AG04449 (cell line): Measurements from ENCODE around the gene PBOV1.

ENCODE experiments used
- CTCF ChIA-PET: fragments of 350-600 bp; formaldehyde crosslinking; extraction: SDS; loops from one replicate; lab custom pipeline; 2021; ENCODE audit warnings: antibody characterized with exemption; lab: Yijun Ruan, JAX
- POLR2A ChIA-PET: fragments of 400-600, 350-600 bp; formaldehyde crosslinking; extraction: SDS; loops from one replicate; lab custom pipeline; 2020; ENCODE audit warnings: antibody characterized with exemption, inconsistent platforms; lab: Yijun Ruan, JAX
- DNase-seq: peaks from one replicate; pipeline ENCODE4 v3.0.0-alpha.2; 2010; ENCODE audit warnings: low read depth, low spot score
- H3K4me3 ChIP-seq: 2 replicates; pipeline ENCODE4 v1.5.1; 2011; ENCODE audit warnings: low read depth, mild to moderate bottlenecking, control low read depth, low read length
- TF ChIP-seq, protein P1 (sequence below): IDR thresholded peaks from one replicate; pipeline ENCODE4 v1.5.1; 2011; ENCODE audit warnings: mild to moderate bottlenecking, moderate library complexity, low read length, control low read depth, inconsistent platforms; ENCODE audit not compliant: insufficient read depth; ENCODE audit errors: missing control alignments

PBOV1 gene

DNA sequence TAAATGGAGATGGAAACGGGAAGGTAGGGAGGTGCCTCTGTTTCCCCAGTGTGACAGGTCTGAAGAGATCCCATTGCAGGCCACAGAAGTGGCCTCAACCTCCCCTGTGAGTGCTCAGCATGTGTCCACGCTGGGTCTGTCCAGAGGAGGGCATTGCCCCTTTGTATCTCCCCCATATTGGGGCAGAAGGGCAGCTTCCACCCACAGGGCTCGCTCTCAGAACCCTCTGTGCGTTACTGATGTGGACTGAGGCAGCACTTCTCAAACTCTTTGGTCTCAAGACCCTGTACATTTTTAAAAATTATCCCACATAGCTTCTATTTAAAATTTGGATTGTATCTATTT is 34.5 kb downstream of the PBOV1 start:
- POLR2A ChIA-PET, result no interaction called here
- CTCF ChIA-PET, result interaction anchor here (1.6 kb wide), 1 partner anchor 509 kb away, joined by 3 read pairs; no protein-coding TSS in a partner anchor
- H3K4me3 ChIP-seq, result no peak overlapping the region
- DNase-seq, result no peak
- TF ChIP-seq, protein P1, sequence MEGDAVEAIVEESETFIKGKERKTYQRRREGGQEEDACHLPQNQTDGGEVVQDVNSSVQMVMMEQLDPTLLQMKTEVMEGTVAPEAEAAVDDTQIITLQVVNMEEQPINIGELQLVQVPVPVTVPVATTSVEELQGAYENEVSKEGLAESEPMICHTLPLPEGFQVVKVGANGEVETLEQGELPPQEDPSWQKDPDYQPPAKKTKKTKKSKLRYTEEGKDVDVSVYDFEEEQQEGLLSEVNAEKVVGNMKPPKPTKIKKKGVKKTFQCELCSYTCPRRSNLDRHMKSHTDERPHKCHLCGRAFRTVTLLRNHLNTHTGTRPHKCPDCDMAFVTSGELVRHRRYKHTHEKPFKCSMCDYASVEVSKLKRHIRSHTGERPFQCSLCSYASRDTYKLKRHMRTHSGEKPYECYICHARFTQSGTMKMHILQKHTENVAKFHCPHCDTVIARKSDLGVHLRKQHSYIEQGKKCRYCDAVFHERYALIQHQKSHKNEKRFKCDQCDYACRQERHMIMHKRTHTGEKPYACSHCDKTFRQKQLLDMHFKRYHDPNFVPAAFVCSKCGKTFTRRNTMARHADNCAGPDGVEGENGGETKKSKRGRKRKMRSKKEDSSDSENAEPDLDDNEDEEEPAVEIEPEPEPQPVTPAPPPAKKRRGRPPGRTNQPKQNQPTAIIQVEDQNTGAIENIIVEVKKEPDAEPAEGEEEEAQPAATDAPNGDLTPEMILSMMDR, result no peak

DNA sequence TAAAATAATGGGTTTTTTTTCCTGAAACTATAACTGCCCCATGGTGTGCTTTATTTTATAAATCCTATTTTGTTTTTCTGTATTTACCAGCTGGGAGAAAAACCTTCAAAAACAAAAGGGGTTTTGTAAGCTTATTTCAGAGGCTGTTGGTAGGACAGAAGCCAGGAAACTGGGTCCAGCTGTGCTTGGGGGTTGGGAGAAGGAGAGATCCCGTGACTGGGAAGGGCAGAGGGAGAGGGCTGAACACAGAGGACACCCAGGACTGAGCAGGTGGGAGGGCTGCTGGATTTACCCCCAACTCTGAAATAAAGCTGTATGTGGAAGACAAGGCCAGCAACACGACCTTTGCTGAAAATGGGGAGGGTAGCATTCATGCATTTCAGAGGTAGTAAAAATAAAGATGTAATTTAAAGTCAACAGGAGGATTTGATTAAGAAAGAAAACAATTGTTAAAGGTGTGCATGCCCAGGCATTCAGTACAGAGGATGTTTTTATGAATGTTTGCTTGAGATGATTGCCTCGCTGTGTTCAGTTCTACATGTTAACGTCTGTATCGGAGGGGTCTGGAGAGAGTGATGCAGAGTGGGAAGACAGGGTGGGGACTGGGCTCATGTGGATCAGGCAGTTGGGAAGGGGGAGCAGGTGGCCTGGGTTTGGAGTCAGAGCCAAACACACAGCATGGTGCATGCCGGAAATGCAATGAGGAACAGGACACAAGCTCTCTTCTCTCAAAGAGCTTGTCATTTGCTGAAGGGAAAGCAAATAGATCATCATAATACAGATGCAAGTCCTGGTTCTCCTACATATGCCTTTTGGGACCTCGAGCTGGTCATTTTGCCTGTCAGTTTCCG is 35.1 kb downstream of the PBOV1 start:
- POLR2A ChIA-PET, result no interaction called here
- CTCF ChIA-PET, result no interaction called here
- no peak overlapping the region for H3K4me3 ChIP-seq
- no peak for DNase-seq
- TF ChIP-seq, protein P1, result no peak

DNA sequence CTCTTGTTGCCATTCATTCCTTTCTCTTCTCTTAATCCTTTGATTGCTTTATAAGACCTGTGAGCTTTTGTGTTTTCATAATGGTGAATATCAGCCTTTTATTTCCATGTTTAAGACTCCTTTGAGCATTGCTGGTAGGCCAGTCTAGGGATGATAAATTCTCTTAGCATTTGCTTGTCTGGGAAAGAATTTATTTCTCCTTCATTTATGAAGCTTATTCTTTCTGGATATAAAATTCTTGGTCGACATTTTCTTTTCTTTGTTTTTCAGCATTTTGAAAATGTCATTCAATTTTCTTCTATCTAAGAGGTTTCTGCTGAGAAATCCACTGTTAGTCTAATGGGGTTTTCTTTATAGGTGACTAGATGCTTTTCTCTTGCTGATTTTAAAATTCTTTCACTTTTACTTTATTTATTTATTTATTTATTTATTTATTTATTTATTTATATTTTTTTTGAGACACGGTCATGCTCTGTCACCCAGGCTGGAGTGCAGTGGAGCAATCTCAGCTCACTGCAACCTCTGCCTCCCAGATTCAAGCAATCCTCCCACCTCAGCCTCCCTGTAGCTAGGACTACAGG is 41.5 kb downstream of the PBOV1 start:
- ChIA-PET POLR2A (no interaction called here), CTCF (no interaction called here)
- H3K4me3 ChIP-seq, result no peak overlapping the region
- DNase-seq, result no peak
- TF ChIP-seq, protein P1, result no peak

DNA sequence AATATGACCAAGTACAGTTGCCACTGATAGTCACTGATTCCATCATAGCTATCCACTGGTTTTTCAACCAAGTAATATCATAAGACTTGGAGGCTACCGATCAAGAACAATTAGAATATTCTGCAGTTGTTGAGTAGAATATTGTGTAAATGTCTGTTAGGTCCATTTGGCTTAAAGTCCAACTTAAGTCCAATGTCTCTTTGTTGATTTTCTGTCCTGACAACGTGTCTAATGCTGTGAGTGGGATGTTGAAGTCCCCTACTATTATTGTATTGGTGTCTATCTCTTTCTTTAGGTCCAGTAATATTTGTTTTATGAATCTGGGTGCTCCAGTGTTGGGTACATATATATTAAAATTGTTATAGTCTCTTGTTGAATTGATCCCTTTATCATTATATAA is 42.7 kb downstream of the PBOV1 start:
- DNase-seq, result no peak
- CTCF ChIA-PET, result no interaction called here

More for the DNA sequence above, 42.7 kb downstream of the PBOV1 start:
- POLR2A ChIA-PET, result no interaction called here
- TF ChIP-seq, protein P1, result no peak
- H3K4me3 ChIP-seq, result no peak overlapping the region
